GM18870 (cell line): Measurements from ENCODE around the gene TPGS2.
A peak's percentile ranks its signal among the peaks of the same experiment; 100 is the strongest.
"Not testable (repeated sequence)": the region's sequence is repeated elsewhere in the genome, so short reads cannot be mapped to it uniquely, and the experiment has no call there.

ENCODE experiments used
- ATAC-seq: cut with Tn5 transposase; IDR thresholded peaks from one replicate; pipeline ENCODE4 v1.9.1; 2021; ENCODE audit warnings: moderate library complexity; ENCODE audit not compliant: unreplicated experiment

TPGS2 gene

GRCh38 chr18:36828630-36829361 lies at the start of gene TPGS2, which contains the start of gene KIAA1328:
Gene TPGS2 (minus strand): TSS chr18:36829002. CDS start chr18:36828767, 235 bp downstream.
Gene KIAA1328 (plus strand): TSS chr18:36829127. CDS start chr18:36829139, 12 bp downstream.
- peak; percentile 84 for ATAC-seq

DNA sequence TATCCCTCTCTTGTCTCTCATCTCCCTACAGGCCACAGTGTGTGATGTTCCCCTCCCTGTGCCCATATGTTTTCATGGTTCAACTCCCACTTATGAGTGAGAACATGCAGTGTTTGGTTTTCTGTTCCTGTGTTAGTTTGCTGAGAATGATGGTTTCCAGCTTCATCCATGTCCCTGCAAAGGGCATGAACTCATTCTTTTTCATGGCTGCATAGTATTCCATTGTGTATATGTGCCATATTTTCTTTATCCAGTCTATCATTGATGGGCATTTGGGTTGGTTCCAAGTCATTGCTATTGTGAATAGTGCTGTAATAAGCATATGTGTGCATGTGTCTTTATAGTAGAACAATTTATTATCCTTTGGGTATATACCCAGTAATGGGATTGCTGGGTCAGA lies 45.0 kb upstream of the TPGS2 start:
- not testable (repeated sequence) for ATAC-seq

DNA sequence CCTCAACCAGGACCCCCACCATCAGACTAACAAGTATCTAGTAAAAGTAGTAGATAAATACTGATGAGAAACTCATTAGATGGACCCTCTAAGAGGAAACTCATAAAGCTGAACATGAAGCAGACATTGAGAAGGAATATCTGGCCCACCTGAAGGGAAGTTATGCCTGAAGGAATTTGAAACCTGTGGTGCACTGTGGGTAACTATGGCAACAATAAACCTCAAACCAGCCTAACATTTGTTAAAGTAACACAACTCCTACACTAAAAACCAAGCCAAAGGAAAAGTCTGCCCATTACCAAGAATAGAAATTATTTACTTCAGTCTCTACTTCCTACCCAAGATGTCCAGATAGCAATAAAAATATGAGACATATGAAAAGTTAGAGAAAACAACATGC lies 43.5 kb upstream of the TPGS2 start:
- ATAC-seq: no peak

GRCh38 chr18:36871801-36872200 lies 43.0 kb upstream of the TPGS2 start:
- ATAC-seq: no peak

GRCh38 chr18:36867056-36867455 lies 38.3 kb upstream of the TPGS2 start:
- no peak for ATAC-seq

DNA sequence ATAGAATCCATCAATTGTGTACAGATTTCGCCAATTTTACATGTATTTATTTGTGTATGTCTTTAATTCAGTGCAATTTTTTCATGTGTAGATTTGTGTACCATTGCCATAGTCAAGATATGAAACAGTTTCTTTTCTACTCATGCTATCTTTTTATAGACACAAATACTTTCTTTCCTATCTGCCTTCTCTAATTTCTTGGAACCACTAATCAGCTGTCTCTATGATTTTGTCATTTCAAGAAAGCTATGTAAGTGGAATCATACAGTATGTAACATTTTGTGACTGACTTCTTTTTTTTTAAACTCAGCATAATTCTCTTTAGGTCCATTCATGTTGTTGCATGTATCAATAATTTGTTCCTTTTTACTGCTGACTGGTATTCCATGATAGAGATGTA lies 33.4 kb upstream of the TPGS2 start:
- no peak for ATAC-seq

DNA sequence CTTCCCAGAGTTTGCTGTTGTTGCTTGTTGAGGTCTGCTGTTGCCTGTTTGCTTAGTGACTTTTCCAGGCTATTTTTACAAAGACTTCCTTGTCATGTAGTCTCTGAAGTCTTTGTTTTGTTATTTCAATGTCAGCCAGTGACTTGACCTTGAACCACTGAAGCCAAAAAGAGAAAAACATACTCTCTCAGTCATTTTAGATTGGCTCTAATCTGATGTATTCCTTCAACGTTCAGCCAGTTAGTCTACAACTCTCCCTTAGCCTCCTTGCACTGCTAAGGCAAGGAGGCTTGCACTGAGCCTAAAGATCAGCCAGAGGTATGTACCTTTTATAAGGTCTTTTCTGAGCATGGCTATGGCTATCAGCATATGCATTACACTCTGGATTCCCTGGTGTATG lies 28.0 kb upstream of the TPGS2 start:
- no peak for ATAC-seq

GRCh38 chr18:36851202-36851590 lies 22.4 kb upstream of the TPGS2 start:
- no peak for ATAC-seq

DNA sequence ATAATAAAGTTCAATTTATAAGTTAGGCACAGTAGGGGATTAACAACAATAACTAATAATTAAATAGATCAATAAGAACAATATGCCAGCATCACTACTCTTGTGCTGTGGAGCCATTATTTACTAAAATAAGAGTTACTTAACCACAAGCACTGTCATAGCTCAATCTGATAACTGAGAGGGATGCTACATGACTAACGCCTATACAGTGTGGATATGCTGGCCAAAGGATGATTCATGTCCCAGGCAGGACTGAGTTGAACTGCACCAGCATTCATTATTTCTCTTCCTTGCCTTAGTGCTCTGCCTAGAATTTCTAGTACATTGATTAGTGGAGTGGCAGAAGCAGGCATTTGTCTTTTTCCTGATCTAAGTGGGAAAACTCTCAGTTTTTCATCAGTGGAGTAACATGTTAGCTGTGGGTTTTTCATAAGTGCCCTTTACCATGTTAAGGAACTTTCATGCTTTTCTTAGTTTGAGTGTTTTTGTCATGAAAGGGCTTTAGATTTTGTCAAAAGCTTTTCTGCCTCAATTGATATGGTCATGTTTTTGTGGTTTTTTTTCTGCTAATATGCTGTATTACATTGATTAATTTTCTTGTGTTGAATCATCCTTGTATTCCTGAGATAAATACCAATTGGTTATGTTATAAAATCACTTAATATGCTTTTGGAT lies 21.9 kb upstream of the TPGS2 start:
- ATAC-seq: no peak

DNA sequence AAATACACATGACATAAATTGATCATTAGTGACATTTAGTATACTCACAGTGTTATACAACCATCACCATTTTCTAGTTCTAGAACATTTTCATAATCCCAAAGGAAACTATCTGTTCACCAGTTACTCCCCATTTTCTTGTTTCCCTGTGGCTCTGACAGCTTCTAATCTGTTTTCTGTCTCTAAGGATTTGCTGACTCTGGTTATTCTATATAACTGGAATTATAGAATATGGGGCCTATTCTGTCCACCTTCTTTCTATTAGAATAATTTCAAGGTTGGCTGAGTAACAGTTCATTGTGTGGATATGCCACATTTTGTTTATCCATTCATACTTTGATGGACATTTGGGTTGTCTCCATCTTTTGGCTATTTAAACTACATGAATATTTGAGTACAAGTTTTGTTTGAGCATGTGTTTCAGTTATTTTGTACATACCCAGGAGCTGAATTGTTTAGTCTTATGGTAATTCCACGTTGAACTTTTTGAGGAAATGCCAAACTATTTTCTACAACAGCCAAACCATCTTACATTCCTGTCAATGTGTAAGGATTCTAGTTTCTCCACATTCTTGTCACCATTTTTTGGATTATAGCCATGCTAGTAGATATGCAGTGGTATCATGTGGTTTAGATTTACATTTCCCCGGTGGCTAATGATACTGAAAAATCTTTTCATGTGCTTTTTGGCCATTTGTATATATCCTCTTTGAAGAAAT lies 20.6 kb upstream of the TPGS2 start:
- no peak for ATAC-seq

- ATAC-seq: no peak
Observed at GRCh38 chr18:36848609-36849008, 19.8 kb upstream of the TPGS2 start.

DNA sequence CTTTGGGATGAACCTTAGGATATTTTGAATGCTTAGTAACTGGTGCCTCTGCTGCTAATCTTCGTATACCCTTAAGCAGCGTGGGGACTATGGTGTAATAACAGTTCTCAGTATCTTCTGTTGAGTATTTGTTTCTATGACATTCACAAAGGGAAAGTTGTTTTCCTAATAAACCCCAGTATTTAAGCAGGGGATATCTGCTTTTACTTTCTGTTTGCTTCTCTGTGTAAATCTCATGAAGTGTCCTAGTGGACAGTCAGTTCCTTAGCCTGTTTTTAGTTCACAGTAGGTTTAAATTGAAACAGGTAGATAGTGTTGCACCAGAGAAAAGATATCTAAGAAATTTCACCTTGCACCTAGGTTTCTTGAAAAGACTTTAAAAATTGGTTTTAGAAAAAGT lies 15.0 kb upstream of the TPGS2 start:
- no peak for ATAC-seq

GRCh38 chr18:36843199-36843598 lies 14.4 kb upstream of the TPGS2 start:
- ATAC-seq: no peak

DNA sequence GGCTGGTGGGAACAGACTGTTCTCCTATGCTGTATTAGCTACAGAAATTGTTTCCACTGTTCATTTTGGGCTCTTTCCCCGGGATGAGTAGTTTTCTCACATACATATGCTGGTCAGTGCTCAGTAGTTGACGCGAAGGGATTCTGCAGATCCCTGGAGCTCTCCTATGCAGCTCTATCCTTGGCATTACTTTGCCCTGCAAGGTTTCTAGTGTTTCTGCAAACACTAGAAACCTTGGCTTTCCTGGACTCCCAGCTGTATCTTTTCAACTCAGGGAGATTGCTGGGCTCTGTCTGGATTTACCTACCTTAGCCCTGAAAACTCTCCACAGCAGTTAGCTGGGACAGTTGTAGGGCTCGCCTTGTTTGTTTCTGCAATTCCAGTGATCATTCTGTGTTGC lies 11.0 kb upstream of the TPGS2 start:
- ATAC-seq: no peak

- no peak for ATAC-seq
Observed at GRCh38 chr18:36835927-36836326, 7.1 kb upstream of the TPGS2 start.

DNA sequence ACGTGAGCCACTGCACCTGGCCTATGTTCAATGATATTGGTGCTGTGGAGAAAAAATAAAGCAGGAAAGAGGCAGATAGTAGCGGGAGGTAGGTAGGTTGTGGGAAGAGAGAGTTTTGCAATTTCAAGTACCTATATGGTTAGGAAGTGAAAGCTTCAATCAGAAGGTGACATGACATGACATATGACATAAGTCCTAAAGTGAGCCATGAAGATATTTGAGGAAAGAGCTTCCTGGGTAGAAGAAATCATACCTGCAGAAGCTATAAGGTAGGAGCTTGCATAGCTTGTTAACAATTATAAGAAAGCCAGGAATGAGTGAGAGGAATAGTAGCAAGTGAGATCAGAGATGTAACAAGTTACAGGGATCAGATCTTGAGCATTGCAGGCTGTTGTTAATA lies 4.3 kb upstream of the TPGS2 start:
- ATAC-seq: no peak

DNA sequence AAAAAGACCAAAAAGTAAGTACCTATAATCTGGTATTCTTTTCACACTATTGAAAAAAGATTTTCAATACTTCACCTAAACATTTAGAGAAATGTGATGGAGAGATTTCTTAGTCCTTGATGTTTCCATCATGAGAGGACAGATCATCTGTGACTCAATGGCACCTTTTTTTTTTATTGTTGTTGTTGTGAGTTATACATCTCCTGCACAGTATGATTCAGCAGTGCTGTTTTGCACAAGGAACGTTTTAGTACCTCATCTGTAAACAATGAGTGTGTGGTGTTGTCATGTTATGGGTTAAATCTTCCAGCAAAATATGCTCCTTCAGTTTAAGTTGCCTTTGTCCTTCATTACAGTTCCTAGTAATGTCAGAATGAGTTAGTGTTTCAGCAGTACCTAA lies 2.3 kb upstream of the TPGS2 start:
- no peak for ATAC-seq

DNA sequence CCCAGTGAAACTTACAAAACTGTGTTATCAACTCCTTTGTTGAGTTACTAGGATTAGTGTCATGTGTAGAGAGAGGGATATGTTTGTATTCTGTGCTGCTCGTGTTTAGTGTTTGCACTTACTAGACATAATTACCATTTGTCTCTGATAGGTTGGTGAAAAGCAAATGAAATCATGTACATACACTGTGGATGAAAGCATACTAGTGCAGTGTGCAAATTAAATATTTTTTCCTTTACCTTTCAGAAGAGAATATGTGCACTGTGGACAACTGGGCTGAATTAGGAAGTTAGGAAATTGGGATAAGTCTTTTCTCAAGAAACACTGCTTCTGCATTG lies 1.3 kb upstream of the TPGS2 start:
- ATAC-seq: no peak

- ATAC-seq: no peak
Observed at GRCh38 chr18:36829362-36830157, 758 bp upstream of the TPGS2 start.

GRCh38 chr18:36828157-36828629 lies 609 bp downstream of the TPGS2 start:
- ATAC-seq: no peak

DNA sequence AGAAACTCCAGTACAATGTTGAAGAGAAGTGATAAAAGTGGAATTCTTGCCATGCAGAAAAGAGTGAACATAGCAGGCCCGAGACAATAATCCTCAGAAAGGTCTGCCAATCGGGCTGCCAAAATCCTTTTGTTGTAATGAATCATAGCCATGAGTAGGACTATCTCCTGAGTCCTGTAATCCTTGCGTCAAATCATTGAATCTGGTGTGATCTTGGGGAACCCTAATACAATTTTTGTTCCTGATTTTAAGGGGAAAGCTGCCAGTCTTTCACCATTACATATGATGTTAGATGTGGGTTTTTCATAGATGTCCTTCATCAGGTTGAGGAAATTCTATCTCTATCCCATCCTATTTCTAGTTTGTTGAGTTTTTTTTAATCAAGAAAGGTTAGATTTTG lies 2.2 kb downstream of the TPGS2 start:
- no peak for ATAC-seq
